ENCODE data around the gene KAT2B. TPM values are rescaled to one million over a fixed set of nuclear protein-coding genes. Genes with fewer than 3 reads are reported as not detected.
"Not testable (repeated sequence)": the region's sequence is repeated elsewhere in the genome, so short reads cannot be mapped to it uniquely, and the experiment has no call there.

Gene KAT2B
- total RNA-seq, 1 experiment from 2014 or later = 0.31 TPM

GRCh38 chr3:20031939-20032338, 8.3 kb upstream of the KAT2B start:
- not testable (repeated sequence) for H3K27me3 ChIP-seq (ENCODE audit: control insufficient read depth, insufficient read depth, low read length); H3K4me3 ChIP-seq (ENCODE audit: insufficient read depth, low read depth, low read length); H3K36me3 ChIP-seq (replicated peaks; ENCODE audit: control insufficient read depth, insufficient read depth, low read length); DNase-seq

- no peaks in the 10 kb centered on the region for H3K36me3 ChIP-seq (replicated peaks; ENCODE audit: control insufficient read depth, insufficient read depth, low read length)
- no peak overlapping the region for H3K4me3 ChIP-seq (ENCODE audit: insufficient read depth, low read depth, low read length)
- no peak for DNase-seq
- H3K27me3 ChIP-seq (ENCODE audit: control insufficient read depth, insufficient read depth, low read length) = peaks cover 4% of the 10 kb centered on the region; the same call in 1 of the 2 replicates
Measured at GRCh38 chr3:20035019-20035418, 5.2 kb upstream of the KAT2B start.

- Histone ChIP-seq H3K4me3 (ENCODE audit: insufficient read depth, low read depth, low read length) (no peak overlapping the region), H3K36me3 (replicated peaks; ENCODE audit: control insufficient read depth, insufficient read depth, low read length) (no peaks in the 10 kb centered on the region), H3K27me3 (ENCODE audit: control insufficient read depth, insufficient read depth, low read length) (peaks cover 4% of the 10 kb centered on the region; the same call in 1 of the 2 replicates)
- DNase-seq = no peak
Measured at GRCh38 chr3:20037255-20037996, 2.8 kb upstream of the KAT2B start.

- Histone ChIP-seq H3K27me3 (ENCODE audit: control insufficient read depth, insufficient read depth, low read length) (peaks cover 4% of the 10 kb centered on the region; the same call in 1 of the 2 replicates), H3K36me3 (replicated peaks; ENCODE audit: control insufficient read depth, insufficient read depth, low read length) (no peaks in the 10 kb centered on the region), H3K4me3 (ENCODE audit: insufficient read depth, low read depth, low read length) (no peak overlapping the region)
- DNase-seq = no peak
Measured at GRCh38 chr3:20038699-20039465, 1.4 kb upstream of the KAT2B start.

GRCh38 chr3:20039466-20039764, 831 bp upstream of the KAT2B start:
- H3K27me3 ChIP-seq (ENCODE audit: control insufficient read depth, insufficient read depth, low read length) = peaks cover 4% of the 10 kb centered on the region; the same call in 1 of the 2 replicates
- H3K36me3 ChIP-seq (replicated peaks; ENCODE audit: control insufficient read depth, insufficient read depth, low read length) = no peaks in the 10 kb centered on the region
- peak overlapping the region; percentile 69 for H3K4me3 ChIP-seq (ENCODE audit: insufficient read depth, low read depth, low read length)
- no peak for DNase-seq

- DNase-seq = peak; percentile 83
- Histone ChIP-seq H3K27me3 (ENCODE audit: control insufficient read depth, insufficient read depth, low read length) (peaks cover 4% of the 10 kb centered on the region; the same call in 1 of the 2 replicates), H3K4me3 (ENCODE audit: insufficient read depth, low read depth, low read length) (peak overlapping the region; percentile 70), H3K36me3 (replicated peaks; ENCODE audit: control insufficient read depth, insufficient read depth, low read length) (no peaks in the 10 kb centered on the region)
Measured at GRCh38 chr3:20040548-20041196, 426 bp downstream of the KAT2B start.

- peak; percentile 69 for DNase-seq
- Histone ChIP-seq H3K36me3 (replicated peaks; ENCODE audit: control insufficient read depth, insufficient read depth, low read length) (no peaks in the 10 kb centered on the region), H3K4me3 (ENCODE audit: insufficient read depth, low read depth, low read length) (peak overlapping the region; percentile 70), H3K27me3 (ENCODE audit: control insufficient read depth, insufficient read depth, low read length) (peaks cover 4% of the 10 kb centered on the region; the same call in 1 of the 2 replicates)
Measured at GRCh38 chr3:20041197-20041780, 1.0 kb downstream of the KAT2B start.

- Histone ChIP-seq H3K4me3 (ENCODE audit: insufficient read depth, low read depth, low read length) (no peak overlapping the region), H3K36me3 (replicated peaks; ENCODE audit: control insufficient read depth, insufficient read depth, low read length) (no peaks in the 10 kb centered on the region), H3K27me3 (ENCODE audit: control insufficient read depth, insufficient read depth, low read length) (peaks cover 4% of the 10 kb centered on the region; the same call in 1 of the 2 replicates)
- DNase-seq = no peak
Measured at GRCh38 chr3:20042331-20042730, 2.1 kb downstream of the KAT2B start.

- Histone ChIP-seq H3K4me3 (ENCODE audit: insufficient read depth, low read depth, low read length) (no peak overlapping the region), H3K27me3 (ENCODE audit: control insufficient read depth, insufficient read depth, low read length) (peaks cover 4% of the 10 kb centered on the region; the same call in 1 of the 2 replicates), H3K36me3 (replicated peaks; ENCODE audit: control insufficient read depth, insufficient read depth, low read length) (no peaks in the 10 kb centered on the region)
- DNase-seq = no peak
Measured at GRCh38 chr3:20043396-20043795, 3.1 kb downstream of the KAT2B start.

GRCh38 chr3:20043825-20044224, 3.6 kb downstream of the KAT2B start:
- DNase-seq = no peak
- Histone ChIP-seq H3K36me3 (replicated peaks; ENCODE audit: control insufficient read depth, insufficient read depth, low read length) (no peaks in the 10 kb centered on the region), H3K27me3 (ENCODE audit: control insufficient read depth, insufficient read depth, low read length) (no peaks in the 10 kb centered on the region), H3K4me3 (ENCODE audit: insufficient read depth, low read depth, low read length) (no peak overlapping the region)

- not testable (repeated sequence) for DNase-seq; H3K4me3 ChIP-seq (ENCODE audit: insufficient read depth, low read depth, low read length); H3K27me3 ChIP-seq (ENCODE audit: control insufficient read depth, insufficient read depth, low read length); H3K36me3 ChIP-seq (replicated peaks; ENCODE audit: control insufficient read depth, insufficient read depth, low read length)
Measured at GRCh38 chr3:20045141-20045540, 4.9 kb downstream of the KAT2B start.

- DNase-seq = no peak
- Histone ChIP-seq H3K4me3 (ENCODE audit: insufficient read depth, low read depth, low read length) (no peak overlapping the region), H3K27me3 (ENCODE audit: control insufficient read depth, insufficient read depth, low read length) (no peaks in the 10 kb centered on the region), H3K36me3 (replicated peaks; ENCODE audit: control insufficient read depth, insufficient read depth, low read length) (no peaks in the 10 kb centered on the region)
Measured at GRCh38 chr3:20046556-20046955, 6.3 kb downstream of the KAT2B start.

GRCh38 chr3:20047341-20047779, 7.1 kb downstream of the KAT2B start:
- Histone ChIP-seq H3K27me3 (ENCODE audit: control insufficient read depth, insufficient read depth, low read length) (no peaks in the 10 kb centered on the region), H3K36me3 (replicated peaks; ENCODE audit: control insufficient read depth, insufficient read depth, low read length) (no peaks in the 10 kb centered on the region), H3K4me3 (ENCODE audit: insufficient read depth, low read depth, low read length) (no peak overlapping the region)
- DNase-seq = no peak

GRCh38 chr3:20047976-20048883, 8.0 kb downstream of the KAT2B start:
- no peaks in the 10 kb centered on the region for H3K27me3 ChIP-seq (ENCODE audit: control insufficient read depth, insufficient read depth, low read length)
- H3K36me3 ChIP-seq (replicated peaks; ENCODE audit: control insufficient read depth, insufficient read depth, low read length) = no peaks in the 10 kb centered on the region
- DNase-seq = no peak
- no peak overlapping the region for H3K4me3 ChIP-seq (ENCODE audit: insufficient read depth, low read depth, low read length)

Measured in H7 (cell line).